GM19395 (cell line): ENCODE measurements around the gene SDE2.
"Not testable (repeated sequence)": the region's sequence is repeated elsewhere in the genome, so short reads cannot be mapped to it uniquely, and the experiment has no call there.

Experiments
- ATAC-seq: cut with Tn5 transposase; IDR thresholded peaks from one replicate; pipeline ENCODE4 v1.9.1; 2021; ENCODE audit warnings: mild to moderate bottlenecking, moderate library complexity; ENCODE audit not compliant: unreplicated experiment

The SDE2 gene

DNA sequence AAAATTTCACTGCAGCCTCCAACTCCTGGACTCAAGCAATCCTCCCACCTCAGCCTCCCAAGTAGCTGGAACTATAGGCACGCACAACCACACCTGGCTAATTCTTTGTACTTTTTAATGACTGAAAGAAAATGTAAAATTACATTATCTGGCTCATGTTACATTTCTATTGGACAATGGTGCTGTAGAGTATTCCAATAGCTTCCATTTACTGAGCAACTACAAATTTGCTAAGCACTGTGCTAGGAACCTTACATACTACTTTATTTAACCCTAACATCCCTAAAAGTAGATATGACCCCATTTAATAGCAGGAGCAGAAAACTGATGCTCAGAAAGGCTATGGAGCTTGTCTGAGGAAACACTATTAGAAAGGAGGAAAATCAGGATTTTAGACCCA lies 19.7 kb downstream of the SDE2 start:
- ATAC-seq = no peak

DNA sequence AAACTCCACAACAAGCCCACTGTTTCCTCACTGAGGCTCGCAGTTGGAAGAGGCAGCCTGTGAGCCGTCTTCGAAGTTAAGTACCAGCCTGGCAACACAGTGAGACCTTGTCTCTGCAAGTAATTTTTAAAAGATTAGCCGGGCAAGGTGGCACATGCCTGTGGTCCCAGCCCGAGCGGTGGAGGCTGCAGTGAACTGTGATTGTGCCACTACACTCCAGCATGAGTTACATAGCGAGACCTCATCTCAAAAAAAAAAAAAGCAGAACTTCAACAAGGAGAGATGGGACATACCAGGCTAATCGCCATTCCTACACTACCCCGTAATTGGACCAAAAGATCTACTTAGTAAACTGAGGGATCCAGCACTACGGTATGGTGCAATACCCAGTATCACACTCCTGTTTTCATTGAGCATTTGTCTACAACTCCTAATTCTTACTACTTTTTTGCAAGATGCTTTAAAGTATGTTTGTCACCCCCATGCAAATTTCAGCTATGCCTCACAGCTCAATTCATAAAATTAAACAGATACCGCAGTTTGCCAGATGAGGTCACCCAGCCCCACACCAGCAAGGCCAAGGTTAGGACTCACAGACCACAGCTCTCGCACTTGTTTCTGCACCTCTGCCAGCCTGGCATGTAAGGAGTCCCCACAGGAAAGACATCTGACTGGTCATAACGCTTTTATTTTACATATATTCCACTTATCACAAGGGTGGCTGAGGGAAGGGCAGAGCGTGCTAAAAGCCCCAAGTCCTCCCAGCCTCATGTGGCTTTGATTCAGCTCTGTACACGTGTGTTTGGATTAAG lies 21.0 kb downstream of the SDE2 start:
- peak; percentile 61 for ATAC-seq

DNA sequence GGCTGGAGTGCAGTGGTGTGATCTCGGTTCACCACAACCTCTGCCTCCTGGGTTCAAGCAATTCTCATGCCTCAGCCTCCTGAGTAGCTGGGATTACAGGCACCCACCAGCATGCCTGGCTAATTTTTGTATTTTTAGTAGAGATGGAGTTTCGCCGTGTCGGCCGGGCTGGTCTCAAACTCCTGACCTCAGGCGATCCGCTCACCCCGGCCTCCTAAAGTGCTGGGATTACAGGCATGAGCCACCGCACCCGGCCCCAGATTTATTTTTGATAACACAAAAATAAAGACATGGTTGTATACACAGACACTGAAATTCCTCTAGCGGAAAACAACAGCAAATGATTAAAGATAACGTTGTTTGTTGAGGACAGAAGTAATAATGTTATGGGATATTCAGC lies 24.0 kb downstream of the SDE2 start:
- not testable (repeated sequence) for ATAC-seq

DNA sequence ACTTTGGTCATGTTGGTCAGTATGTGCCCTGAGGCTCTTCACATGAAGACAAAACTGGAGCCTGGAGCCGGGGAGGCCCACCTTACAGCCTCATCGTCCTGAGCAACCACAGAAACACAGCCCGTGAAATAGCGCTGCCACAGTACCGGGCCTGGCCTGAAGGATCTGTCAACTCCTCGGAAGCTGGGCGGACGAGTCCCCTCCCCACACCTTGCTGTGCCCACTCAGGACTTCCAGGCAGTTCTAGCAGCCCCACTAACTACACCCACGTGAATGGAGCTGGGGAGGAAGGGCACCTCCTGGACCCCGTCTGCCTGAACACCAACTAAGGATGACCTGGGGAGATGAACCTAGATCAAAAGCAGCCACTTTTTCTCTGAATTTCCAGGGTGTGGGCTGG lies 24.7 kb downstream of the SDE2 start:
- no peak for ATAC-seq

DNA sequence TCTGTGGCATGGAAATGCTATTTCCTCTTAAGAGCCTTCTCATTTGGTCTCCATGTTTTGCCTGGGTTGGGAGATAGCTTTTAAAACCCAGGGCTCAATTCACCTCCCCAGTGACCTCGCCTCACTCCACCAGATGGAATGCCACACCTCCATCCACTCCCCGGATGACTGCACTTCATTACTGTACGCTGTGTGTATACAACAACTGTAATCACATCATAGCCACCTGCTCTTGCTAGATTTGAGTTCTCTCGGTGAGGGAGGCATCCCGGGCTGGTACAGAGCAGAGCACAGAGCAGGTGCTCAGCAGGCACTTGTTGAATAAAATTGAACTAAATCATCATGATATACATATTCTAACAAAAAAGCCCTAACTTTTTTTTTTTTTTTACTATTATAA lies 26.0 kb downstream of the SDE2 start:
- no peak for ATAC-seq

DNA sequence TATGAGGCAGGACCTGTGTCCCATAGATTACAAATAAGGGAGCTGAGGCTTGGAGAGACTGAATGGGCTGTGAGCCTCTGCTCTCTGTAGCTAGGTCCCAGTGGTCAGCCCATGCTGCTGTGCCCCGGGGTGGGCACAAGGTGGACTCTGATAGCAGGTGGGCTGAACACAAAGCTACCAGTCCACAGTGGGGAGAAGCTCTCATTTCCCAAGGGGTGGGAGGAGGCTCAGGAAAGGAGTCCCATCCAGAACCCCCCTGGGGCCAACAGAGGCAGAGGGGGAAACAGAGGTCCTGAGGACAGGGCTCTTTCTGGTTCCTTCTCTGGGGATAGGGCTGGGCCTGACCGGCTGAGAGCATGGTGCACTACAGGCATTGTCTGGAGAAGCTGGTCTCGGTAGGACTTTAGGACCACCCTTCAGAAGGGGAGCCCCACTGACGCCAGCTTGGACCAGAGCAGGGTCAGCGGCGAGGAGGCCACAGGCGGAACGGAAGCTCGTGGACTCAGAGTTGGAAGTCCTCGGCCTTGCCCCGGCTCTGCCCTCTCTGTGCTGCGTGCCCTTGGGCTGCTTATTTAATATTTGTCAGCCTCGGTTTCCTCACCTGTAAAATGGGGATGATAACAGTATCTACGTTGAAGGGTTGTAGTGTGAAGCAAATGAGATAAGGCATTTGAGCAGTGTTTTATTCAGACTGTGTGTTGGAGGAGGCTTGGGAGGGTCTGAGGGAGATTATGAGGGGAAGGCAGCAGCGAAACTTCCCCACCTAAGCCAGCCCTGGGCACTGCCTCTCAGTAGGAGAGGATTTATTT lies 26.6 kb downstream of the SDE2 start:
- no peak for ATAC-seq

DNA sequence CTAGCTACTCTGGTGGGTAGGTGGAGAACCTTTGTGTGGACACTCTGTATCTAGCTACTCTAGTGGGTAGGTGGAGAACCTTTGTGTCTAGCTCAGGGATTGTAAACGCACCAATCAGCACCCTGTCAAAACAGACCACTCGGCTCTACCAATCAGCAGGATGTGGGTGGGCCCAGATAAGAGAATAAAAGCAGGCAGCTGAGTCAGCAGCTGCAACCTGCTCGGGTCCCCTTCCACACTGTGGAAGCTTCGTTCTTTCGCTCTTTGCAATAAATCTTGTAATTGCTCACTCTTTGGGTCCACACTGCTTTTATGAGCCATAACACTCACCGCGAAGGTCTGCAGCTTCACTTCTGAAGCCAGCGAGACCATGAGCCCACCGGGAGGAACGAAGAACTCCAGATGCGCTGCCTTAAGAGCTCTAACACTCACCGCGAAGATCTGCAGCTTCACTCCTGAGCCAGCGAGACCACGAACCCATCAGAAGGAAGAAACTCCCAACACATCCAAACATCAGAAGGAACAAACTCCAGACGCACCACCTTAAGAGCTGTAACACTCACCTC lies 28.5 kb downstream of the SDE2 start:
- ATAC-seq = not testable (repeated sequence)

DNA sequence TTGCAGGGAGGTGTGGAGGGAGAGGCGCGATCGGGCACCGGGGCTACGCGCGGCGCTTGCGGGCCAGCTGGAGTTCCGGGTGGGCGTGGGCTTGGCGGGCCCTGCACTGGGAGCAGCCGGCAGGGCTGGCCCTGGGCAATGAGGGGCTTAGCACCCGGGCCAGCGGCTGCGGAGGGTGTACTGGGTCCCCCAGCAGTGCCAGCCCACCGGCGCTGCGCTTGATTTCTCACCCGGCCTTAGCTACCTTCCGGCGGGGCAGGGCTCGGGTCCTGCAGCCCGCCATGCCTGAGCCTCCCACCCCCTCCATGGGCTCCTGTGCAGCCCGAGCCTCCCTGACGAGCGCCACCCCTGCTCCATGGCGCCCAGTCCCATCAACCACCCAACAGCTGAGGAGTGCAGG lies 29.4 kb downstream of the SDE2 start:
- not testable (repeated sequence) for ATAC-seq

DNA sequence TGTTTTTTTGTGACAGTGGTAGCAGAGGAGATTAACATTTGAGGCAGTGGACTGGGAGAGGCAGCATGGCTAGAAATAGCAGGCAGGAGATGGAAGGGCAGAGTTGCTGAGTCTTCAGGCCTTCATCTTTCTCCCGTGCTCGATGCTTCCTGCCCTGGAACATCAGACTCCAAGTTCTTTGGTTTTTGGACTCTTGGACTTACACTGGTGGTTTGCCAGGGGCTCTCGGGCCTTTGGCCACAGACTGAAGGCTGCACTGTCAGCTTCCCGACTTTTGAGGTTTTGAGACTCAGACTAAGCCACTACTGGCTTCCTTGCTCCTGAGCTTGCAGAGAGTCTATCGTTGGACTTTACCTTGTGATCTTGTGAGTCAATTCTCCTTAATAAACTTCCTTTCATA lies 33.9 kb downstream of the SDE2 start:
- ATAC-seq = no peak

DNA sequence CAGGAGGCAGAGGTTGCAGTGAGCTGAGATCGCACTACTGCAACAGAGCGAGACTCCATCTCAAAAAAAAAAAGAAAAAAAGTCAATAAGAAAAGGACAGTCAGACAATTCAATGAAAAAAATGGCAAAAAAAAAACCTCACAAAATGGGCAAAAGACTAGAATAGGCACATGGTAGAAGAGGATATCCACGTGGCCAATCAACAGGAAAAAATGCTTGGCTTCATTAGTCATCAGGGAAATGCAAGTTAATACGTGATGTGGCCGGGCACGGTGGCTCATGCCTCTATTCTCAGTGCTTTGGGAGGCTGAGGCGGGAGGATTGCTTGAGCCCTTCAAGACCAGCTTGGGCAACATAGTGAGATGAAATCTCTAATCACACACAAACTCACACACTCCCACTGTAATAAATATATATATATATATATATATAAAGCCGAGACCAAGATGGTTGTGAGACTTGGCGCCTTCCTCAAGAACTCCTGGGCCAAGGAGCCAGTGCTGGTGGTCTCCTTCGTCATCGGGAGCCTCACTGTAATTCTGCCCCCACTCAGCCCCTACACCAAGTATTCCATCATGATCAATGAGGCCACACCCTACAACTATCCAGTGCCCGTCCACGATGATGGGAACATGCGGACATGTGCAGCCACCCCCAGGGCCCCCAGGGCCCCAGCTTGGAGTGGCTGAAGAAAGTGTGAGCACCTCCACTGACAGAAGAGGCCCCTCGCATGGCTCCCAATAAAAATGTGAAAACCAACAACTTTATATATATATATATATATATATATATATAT lies 35.2 kb downstream of the SDE2 start:
- no peak for ATAC-seq

DNA sequence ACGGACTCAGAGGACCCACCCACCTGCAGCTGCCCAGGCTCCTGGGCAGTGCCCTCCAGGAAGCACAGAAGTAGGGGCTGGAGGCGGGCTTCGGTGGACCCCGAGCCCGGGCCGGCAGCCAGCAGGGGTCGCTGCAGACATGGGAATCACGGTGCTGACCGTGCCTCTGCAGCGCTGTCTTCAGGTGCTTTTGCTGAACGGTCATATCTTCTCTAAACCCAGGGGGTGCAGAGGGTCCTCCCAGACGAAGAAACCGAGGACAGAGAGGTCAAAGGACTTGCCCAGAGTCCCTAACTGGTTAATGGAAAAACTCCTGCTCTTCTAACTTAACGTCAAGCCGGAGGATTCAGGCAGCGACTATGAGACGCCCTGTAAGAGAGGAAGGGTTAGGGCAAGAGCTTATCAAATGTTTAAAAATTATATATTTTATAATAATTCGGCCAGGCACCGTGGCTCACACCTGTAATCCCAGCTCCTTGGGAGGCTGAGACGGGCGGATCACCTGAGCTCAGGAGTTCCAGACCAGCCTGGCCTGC lies 36.6 kb downstream of the SDE2 start:
- ATAC-seq = peak; percentile 87

DNA sequence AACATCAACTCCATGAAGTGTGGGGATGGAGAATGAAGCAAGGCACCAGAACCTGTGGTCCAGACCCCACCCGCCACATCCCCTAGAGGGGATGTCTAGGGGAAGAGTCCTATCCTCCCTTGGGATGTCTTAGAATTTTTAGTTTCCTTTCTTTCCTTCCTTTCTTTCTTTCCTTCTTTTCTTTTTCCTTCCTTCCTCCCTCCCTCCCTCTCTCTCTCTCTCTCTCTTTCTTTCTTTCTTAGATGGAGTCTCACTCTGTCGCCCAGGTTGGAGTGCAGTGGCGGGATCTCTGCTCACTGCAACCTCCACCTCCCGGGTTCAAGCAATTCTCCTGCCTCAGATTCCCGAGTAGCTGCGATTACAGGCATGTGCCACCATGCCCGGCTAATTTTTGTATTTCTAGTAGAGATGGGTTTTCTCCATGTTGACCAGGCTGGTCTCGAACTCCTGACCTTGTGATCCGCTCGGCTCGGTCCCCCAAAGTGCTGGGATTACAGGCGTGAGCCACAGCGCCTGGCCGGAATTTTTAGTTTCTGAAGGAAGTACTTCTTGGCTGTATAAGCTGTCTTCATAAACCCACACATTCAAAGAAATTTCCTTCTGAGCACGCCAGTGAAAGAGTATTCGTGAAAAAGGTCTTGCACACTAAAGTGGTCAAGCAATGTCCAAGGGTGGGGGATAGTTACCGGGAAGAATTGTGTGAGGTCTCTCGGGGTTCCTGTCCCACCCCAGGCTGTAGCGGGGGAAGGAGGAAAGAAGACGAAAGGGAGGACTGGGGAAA lies 37.3 kb downstream of the SDE2 start:
- no peak for ATAC-seq

DNA sequence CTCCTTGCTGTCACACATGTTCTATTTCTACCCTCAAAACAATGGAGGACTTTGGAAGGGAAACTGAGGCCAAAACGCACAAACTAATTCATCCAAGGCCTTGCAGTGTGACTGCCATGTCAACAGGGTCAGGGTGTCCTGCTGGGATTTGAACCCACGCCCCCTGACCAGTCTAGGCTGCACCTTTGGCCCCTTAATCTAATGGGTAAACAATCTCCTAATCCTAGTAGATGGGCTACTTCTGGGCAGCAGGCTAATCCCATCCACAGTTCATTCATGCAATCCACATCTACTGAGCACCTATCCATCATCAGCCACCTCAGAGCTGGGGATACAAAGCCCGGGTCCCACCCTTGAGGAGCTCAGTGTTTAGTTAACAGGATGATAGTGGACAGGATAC lies 41.1 kb downstream of the SDE2 start:
- no peak for ATAC-seq

DNA sequence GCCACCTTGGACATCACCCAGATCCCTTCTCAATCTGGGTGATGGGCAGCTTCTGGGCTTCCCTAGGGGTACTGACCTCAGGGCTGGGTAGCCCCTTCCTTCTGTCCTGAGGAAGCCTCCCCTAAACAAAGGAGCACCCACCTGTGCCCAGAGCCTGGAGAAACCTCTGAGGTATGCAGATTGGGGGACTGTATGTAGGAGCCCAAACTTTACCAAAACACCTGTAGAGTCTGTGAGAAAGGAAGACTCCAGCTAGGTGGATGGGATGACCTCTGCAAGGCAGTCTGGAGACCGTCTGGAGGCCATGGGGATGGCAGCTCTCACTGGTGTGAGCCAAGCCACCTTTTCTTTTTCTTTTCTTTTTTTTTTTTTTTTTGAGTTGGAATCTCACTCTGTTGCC lies 44.4 kb downstream of the SDE2 start:
- ATAC-seq = no peak

DNA sequence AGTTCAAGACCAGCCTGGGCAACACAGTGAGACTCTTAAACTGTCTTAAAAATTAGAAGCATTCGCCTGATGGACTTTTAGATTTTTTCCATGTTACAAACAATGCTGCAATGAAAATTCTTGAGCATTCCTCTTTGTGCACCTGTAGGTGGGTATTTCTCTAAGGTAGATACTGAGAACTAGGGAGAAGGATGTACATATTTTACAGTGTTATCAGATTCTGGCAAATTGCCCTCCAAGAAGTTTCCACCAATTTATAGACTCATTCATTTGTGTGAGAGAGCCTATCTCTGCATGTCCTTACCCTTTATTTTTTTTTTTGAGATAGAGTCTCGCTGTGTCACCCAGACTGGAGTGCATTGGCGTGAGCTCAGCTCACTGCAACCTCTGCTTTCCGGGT lies 45.8 kb downstream of the SDE2 start:
- ATAC-seq = no peak

DNA sequence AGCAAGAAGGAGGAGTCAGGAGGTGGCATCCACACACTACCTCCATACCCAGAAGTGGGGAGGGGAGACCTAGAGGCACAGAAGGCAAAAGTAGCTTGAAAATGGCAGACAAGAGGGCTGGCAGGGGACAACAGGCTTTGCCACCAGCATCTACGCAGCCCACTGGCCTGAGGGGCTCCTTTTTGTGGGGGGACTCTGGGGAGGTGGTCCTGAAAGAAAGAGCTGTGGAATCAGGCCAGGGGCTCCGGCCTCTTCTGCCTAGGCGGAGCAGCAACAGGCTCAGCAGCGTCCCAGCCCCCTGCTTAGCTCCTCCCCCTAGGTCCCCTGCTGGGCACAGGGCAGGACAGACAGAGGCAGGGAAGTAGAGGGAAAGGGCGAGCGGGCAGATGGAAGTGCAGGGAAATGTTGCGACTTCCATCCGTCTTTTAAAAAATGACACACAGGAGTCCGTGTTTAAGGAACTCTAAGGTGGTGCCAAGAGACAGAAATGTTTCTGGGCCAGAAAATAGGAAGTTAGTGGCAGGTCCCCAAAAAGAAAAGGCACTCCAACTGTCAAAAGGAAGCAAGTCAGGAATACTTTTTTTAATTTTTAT lies 48.1 kb downstream of the SDE2 start:
- no peak for ATAC-seq

DNA sequence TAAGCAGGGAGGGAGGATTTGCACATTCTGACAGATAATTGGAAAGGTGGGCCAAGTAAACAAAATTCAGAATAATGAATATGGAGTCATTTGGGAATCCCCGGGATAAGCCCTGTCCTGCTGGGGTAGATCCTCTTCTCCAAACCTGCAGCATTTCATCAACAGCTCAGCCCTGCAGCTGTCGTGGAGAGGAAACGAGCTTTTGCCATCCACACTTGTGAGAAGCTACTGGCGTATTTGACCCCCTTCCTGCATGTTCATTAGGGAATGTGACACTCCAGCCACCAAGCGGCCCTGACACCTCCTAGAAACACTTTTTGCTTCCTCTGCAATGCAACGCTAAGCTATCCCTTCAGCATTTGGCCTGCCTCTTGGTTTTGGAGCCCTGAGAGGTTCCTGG lies 50.1 kb downstream of the SDE2 start:
- ATAC-seq = no peak

DNA sequence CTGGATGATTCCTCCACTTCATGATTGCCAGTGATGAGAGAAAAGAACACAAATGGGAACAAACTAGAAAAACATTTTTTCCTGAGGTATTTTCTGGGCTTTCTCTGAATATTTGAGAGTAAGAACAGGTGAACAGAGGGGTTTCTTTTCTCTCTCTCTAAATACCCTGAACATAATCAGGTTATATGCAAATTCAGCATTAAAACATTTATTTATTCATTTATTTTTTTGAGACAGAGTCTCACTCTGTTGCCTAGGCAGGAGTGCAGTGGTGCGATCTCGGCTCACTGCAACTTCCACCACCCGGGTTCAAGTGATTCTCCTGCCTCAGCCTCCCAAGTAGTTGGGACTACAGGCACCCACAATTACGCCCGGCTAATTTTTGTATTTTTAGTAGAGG lies 52.3 kb downstream of the SDE2 start:
- ATAC-seq = no peak

DNA sequence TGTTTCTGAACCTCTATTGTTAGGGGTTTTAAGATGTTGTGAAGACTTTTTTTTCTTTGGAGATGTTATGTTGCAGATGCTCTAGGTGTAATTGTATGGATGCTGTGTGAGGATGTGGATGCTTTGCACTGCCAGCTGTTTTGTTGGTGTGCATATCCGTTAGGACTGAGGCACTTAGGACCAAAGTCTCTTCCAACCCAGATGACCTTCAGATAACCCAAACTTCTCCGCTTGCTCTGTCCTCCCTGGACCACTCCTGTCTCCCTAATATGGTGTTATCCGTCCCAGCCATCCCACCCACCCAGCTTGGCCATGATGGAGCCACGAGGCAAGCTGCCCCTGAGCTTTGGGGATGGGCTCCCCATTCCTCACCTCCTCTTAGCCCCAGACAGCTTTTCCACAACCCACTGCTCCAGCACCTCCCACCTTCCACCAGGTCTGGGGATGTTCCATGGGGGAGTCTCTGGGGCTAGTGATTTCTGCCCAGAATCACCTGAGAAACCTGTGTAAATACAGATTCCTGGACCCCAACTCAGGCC lies 53.0 kb downstream of the SDE2 start:
- ATAC-seq = no peak
